Fibroblast of lung (primary cell): ENCODE results near the gene TMEM143.

Source experiments
- EZH2 ChIP-seq: IDR thresholded peaks from 2 replicates; pipeline ENCODE4 v1.5.1; 2012; ENCODE audit warnings: low read length, control low read depth, mild to moderate bottlenecking; ENCODE audit errors: missing control alignments
- TF ChIP-seq, protein P1 (sequence below), 2 donors: IDR thresholded peaks in 1 of 2; conservative IDR thresholded peaks in 1 of 2; 1 replicate in 1 of 2; 2 replicates in 1 of 2; pipeline ENCODE4 v1.5.1; 2011 to 2012; ENCODE audit warnings: low read length in 2 of 2, control low read depth in 1 of 2, inconsistent platforms in 1 of 2, low read depth in 1 of 2, mild to moderate bottlenecking in 1 of 2

DNA sequence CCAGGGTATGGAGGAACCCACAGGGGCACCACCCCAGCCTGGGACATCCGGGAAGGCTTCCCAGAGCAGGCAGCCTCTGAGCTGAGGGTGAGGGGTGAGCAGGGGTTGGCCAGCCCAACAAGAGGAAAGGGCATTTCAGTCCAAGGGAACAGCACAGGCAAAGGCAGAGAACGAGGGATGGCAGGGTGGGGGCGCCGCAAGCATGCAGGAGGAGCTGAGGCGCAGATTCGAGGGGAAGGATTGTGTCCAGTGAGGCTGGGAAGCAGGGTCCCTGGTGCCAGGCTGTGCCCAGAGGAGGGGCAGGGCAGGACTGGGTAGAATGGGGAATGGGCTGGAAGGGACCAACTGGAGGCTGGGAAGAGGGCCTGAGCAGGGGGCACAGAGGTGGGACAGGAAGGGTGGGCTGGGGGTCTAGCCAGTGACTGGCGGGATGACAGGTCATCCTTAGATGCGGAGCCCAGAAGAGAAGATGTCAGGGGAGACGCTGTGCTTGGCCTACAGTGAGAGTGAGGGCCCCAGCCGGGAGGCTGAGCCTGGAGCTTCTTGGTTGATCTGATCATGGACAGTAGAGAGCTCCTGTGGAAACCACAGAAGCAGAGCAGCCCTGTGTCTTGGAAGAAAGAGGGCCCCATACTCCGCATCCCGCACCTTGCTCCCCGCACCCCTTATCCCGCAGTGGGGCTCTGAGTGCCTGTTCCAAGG is 24.8 kb downstream of the TMEM143 start:
- TF ChIP-seq, protein P1, sequence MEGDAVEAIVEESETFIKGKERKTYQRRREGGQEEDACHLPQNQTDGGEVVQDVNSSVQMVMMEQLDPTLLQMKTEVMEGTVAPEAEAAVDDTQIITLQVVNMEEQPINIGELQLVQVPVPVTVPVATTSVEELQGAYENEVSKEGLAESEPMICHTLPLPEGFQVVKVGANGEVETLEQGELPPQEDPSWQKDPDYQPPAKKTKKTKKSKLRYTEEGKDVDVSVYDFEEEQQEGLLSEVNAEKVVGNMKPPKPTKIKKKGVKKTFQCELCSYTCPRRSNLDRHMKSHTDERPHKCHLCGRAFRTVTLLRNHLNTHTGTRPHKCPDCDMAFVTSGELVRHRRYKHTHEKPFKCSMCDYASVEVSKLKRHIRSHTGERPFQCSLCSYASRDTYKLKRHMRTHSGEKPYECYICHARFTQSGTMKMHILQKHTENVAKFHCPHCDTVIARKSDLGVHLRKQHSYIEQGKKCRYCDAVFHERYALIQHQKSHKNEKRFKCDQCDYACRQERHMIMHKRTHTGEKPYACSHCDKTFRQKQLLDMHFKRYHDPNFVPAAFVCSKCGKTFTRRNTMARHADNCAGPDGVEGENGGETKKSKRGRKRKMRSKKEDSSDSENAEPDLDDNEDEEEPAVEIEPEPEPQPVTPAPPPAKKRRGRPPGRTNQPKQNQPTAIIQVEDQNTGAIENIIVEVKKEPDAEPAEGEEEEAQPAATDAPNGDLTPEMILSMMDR (conservative IDR thresholded peaks at IDR 0.05 in 1 of 2, IDR thresholded peaks at IDR 0.05 in 1 of 2; ENCODE audit: low read depth in 1 of 2, low read length in 2 of 2), result no peak
- TF ChIP-seq EZH2, result no peak
